GM18505 (cell line): ENCODE measurements around the gene BBS7.

Experiments
- ATAC-seq: cut with Tn5 transposase; IDR thresholded peaks from one replicate; pipeline ENCODE4 v1.9.1; 2021; ENCODE audit not compliant: unreplicated experiment
- POLR2A ChIP-seq: IDR thresholded peaks from 4 replicates; pipeline ENCODE4 v1.6.1; 2011; ENCODE audit warnings: borderline replicate concordance; ENCODE audit not compliant: insufficient read depth, insufficient read length; ENCODE audit errors: extremely low read depth

The BBS7 gene

GRCh38 chr4:121796283-121796682 lies 74.0 kb downstream of the BBS7 start:
- ATAC-seq = no peak
- no peak for TF ChIP-seq POLR2A

GRCh38 chr4:121794505-121795188 lies 75.6 kb downstream of the BBS7 start:
- TF ChIP-seq POLR2A = no peak
- no peak for ATAC-seq

- no peak for ATAC-seq
- TF ChIP-seq POLR2A = no peak
These were observed 77.3 kb downstream of the BBS7 start for GRCh38 chr4:121792966-121793365.

GRCh38 chr4:121791481-121791880 lies 78.8 kb downstream of the BBS7 start:
- no peak for ATAC-seq
- TF ChIP-seq POLR2A = no peak

GRCh38 chr4:121790976-121791375 lies 79.3 kb downstream of the BBS7 start:
- no peak for TF ChIP-seq POLR2A
- ATAC-seq = no peak

- no peak for TF ChIP-seq POLR2A
- no peak for ATAC-seq
These were observed 80.1 kb downstream of the BBS7 start for GRCh38 chr4:121789960-121790829.

- TF ChIP-seq POLR2A = no peak
- no peak for ATAC-seq
These were observed 80.8 kb downstream of the BBS7 start for GRCh38 chr4:121789455-121789854.

- ATAC-seq = peak; percentile 96
These were observed 81.4 kb downstream of the BBS7 start for GRCh38 chr4:121788896-121789295.

GRCh38 chr4:121786221-121786620 lies 84.1 kb downstream of the BBS7 start:
- TF ChIP-seq POLR2A = no peak
- ATAC-seq = no peak

More at GRCh38 chr4:121788896-121789295, 81.4 kb downstream of the BBS7 start:
- no peak for TF ChIP-seq POLR2A

- no peak for TF ChIP-seq POLR2A
- ATAC-seq = no peak
These were observed 84.8 kb downstream of the BBS7 start for GRCh38 chr4:121785479-121785878.

- no peak for ATAC-seq
- TF ChIP-seq POLR2A = no peak
These were observed 85.3 kb downstream of the BBS7 start for GRCh38 chr4:121784975-121785374.

GRCh38 chr4:121784401-121784800 lies 85.9 kb downstream of the BBS7 start:
- no peak for ATAC-seq
- TF ChIP-seq POLR2A = no peak

- TF ChIP-seq POLR2A = no peak
- no peak for ATAC-seq
These were observed 87.1 kb downstream of the BBS7 start for GRCh38 chr4:121783210-121783609.
